ENCODE data around the gene TRAPPC2B. TPM values are rescaled to one million over a fixed set of nuclear protein-coding genes. Genes with fewer than 3 reads are reported as not detected.
A peak's percentile ranks its signal among the peaks of the same experiment; 100 is the strongest.

Gene TRAPPC2B
- polyA plus RNA-seq, 3 donors = 7.4 to 13.9 (median 11.5) TPM

- no peak for DNase-seq
- H3K27ac ChIP-seq (ENCODE audit: low read depth in 1 of 2, low read length in 2 of 2) = peak overlapping the region in 1 of 2 donors; percentile 92
- Mint-ChIP-seq H3K27ac (peak overlapping the region; percentile 92 to 99 (median 94)), H3K27me3 (ENCODE audit: low read depth in 3 of 3) (peaks cover 22 to 27% (median 25%) of the 10 kb centered on the region in 3 donors), H3K4me1 (peaks cover 24% of the 10 kb centered on the region), H3K36me3 (peaks cover 28 to 32% of the 10 kb centered on the region in 2 donors), H3K4me3 (peak overlapping the region; percentile 88 to 97), H3K9me3 (peaks cover 20 to 59% (median 34%) of the 10 kb centered on the region in 7 donors)
- WGBS (ENCODE audit: insufficient coverage) = 50% methylated on average over 4 of the region's 8 CpGs
- peak overlapping the region; percentile 75 for H3K4me2 ChIP-seq (replicated peaks; ENCODE audit: extremely low read depth, low read length, poor library complexity, severe bottlenecking)
- peaks cover 22% of the 10 kb centered on the region for H3K79me2 ChIP-seq (ENCODE audit: insufficient read depth, low read length)
- TF ChIP-seq CTCF (IDR thresholded peaks at IDR 0.05) = no peak
- peaks cover 15 to 23% of the 10 kb centered on the region in 2 donors for H3K9me3 ChIP-seq (replicated peaks in 1 of 2; ENCODE audit: control insufficient read depth in 1 of 2, insufficient read depth in 1 of 2, low read length in 2 of 2)
- peak overlapping the region; percentile 69 to 83 (median 72) for H3K4me3 ChIP-seq (replicated peaks in 1 of 3; ENCODE audit: low read depth in 2 of 3, low read length in 3 of 3)
- H3K9ac ChIP-seq (ENCODE audit: insufficient read depth, low read length, poor library complexity, severe bottlenecking) = peak overlapping the region; percentile 91
- H3K27me3 ChIP-seq (ENCODE audit: control insufficient read depth in 2 of 2, insufficient read depth in 2 of 2, low read length in 2 of 2) = peaks cover 17 to 28% of the 10 kb centered on the region in 2 donors
- H3K4me1 ChIP-seq (ENCODE audit: control insufficient read depth in 1 of 2, insufficient read depth in 2 of 2, low read length in 2 of 2) = peaks cover 15 to 16% of the 10 kb centered on the region in 2 donors
- H4K20me1 ChIP-seq (ENCODE audit: insufficient read depth, low read length) = no peaks in the 10 kb centered on the region
- intact Hi-C loops (cut with micrococcal nuclease) = no loop called here
- H2AFZ ChIP-seq (ENCODE audit: insufficient read depth, low read depth, low read length, poor library complexity, severe bottlenecking) = peak overlapping the region; percentile 92
- peaks cover 27 to 31% of the 10 kb centered on the region in 2 donors for H3K36me3 ChIP-seq (replicated peaks in 1 of 2; ENCODE audit: control insufficient read depth in 1 of 2, insufficient read depth in 2 of 2, low read length in 2 of 2)
These were observed 42.2 kb upstream of the TRAPPC2B start for GRCh38 chr19:57321116-57321515.

- H3K4me3 ChIP-seq (replicated peaks in 1 of 3; ENCODE audit: low read depth in 2 of 3, low read length in 3 of 3) = peak overlapping the region in 1 of 3 experiments; percentile 83
These were observed 41.6 kb upstream of the TRAPPC2B start for GRCh38 chr19:57321751-57322150.

More at GRCh38 chr19:57321751-57322150, 41.6 kb upstream of the TRAPPC2B start:
- peaks cover 20 to 64% (median 40%) of the 10 kb centered on the region in 7 donors for H3K9me3 Mint-ChIP-seq
- TF ChIP-seq CTCF (IDR thresholded peaks at IDR 0.05) = no peak
- H3K27ac Mint-ChIP-seq = no peak overlapping the region
- Histone ChIP-seq H2AFZ (ENCODE audit: insufficient read depth, low read depth, low read length, poor library complexity, severe bottlenecking) (no peak overlapping the region), H3K9me3 (replicated peaks in 1 of 2; ENCODE audit: control insufficient read depth in 1 of 2, insufficient read depth in 1 of 2, low read length in 2 of 2) (peaks cover 17 to 29% of the 10 kb centered on the region in 2 donors), H3K36me3 (replicated peaks in 1 of 2; ENCODE audit: control insufficient read depth in 1 of 2, insufficient read depth in 2 of 2, low read length in 2 of 2) (peaks cover 32 to 38% of the 10 kb centered on the region in 2 donors), H3K4me2 (replicated peaks; ENCODE audit: extremely low read depth, low read length, poor library complexity, severe bottlenecking) (no peak overlapping the region), H3K27ac (ENCODE audit: low read depth in 1 of 2, low read length in 2 of 2) (no peak overlapping the region), H3K9ac (ENCODE audit: insufficient read depth, low read length, poor library complexity, severe bottlenecking) (no peak overlapping the region), H3K27me3 (ENCODE audit: control insufficient read depth in 2 of 2, insufficient read depth in 2 of 2, low read length in 2 of 2) (peaks cover 11 to 22% of the 10 kb centered on the region in 2 donors), H4K20me1 (ENCODE audit: insufficient read depth, low read length) (no peaks in the 10 kb centered on the region), H3K4me1 (ENCODE audit: control insufficient read depth in 1 of 2, insufficient read depth in 2 of 2, low read length in 2 of 2) (peaks cover 15 to 16% of the 10 kb centered on the region in 2 donors), H3K79me2 (ENCODE audit: insufficient read depth, low read length) (peaks cover 22% of the 10 kb centered on the region)
- H3K27me3 Mint-ChIP-seq (ENCODE audit: low read depth in 3 of 3) = peaks cover 17 to 21% (median 21%) of the 10 kb centered on the region in 3 donors
- 29% methylated on average over 3 of the region's 3 CpGs for WGBS (ENCODE audit: insufficient coverage)
- peaks cover 34 to 38% of the 10 kb centered on the region in 2 donors for H3K36me3 Mint-ChIP-seq
- intact Hi-C loops (cut with micrococcal nuclease) = no loop called here
- DNase-seq = no peak
- H3K4me3 Mint-ChIP-seq = no peak overlapping the region
- H3K4me1 Mint-ChIP-seq = peaks cover 24% of the 10 kb centered on the region

Data from CD14-positive monocyte (primary cell).